Heart right ventricle (tissue), 16 donors: ENCODE data around the gene NUP98. TPM values are rescaled to one million over a fixed set of nuclear protein-coding genes. Genes with fewer than 3 reads are reported as not detected.
A peak's percentile ranks its signal among the peaks of the same experiment; 100 is the strongest.

Source experiments
- ATAC-seq, 8 donors: fragments of 200-7000 bp; cut with Tn5 transposase; one replicate each; pipeline ENCODE4 v1.9.1; 2020; ENCODE audit warnings: mild to moderate bottlenecking in 8 of 8, moderate library complexity in 8 of 8, moderate number of reproducible peaks in 1 of 8
- DNase-seq, 2 donors: peaks; one replicate each; pipeline ENCODE4 v3.0.0-alpha.2; 2020
- H3K27ac ChIP-seq, 10 donors: fragments of 200-600 bp; sonication (generic) in 2 of 10; one replicate each; pipeline versions ENCODE4 v1.5.0 to v1.8.0; 2020 to 2022; ENCODE audit warnings: mild to moderate bottlenecking in 3 of 10
- H3K27me3 ChIP-seq, 7 donors: fragments of 200-600 bp; one replicate each; pipeline ENCODE4 v1.8.0; 2021 to 2022; ENCODE audit warnings: mild to moderate bottlenecking in 2 of 7
- H3K36me3 ChIP-seq, 9 donors: fragments of 200-600 bp; sonication (generic) in 1 of 9; one replicate each; pipeline versions ENCODE4 v1.5.0 to v1.8.0; 2020 to 2022; ENCODE audit warnings: mild to moderate bottlenecking in 2 of 9
- H3K4me1 ChIP-seq, 9 donors: fragments of 200-600 bp; sonication (generic) in 1 of 9; one replicate each; pipeline versions ENCODE4 v1.5.0 to v1.8.0; 2020 to 2022; ENCODE audit warnings: mild to moderate bottlenecking in 4 of 9
- H3K4me3 ChIP-seq, 10 donors: fragments of 200-600 bp; sonication (generic) in 2 of 10; one replicate each; pipeline versions ENCODE4 v1.5.0 to v1.8.0; 2020 to 2022; ENCODE audit warnings: mild to moderate bottlenecking in 7 of 10, moderate library complexity in 2 of 10
- H3K9me3 ChIP-seq, 11 donors: fragments of 200-600 bp in 10 of 11; sonication (generic) in 2 of 11; one replicate each; pipeline versions ENCODE4 v1.5.0 to v1.8.0; 2013 to 2022; ENCODE audit warnings: mild to moderate bottlenecking in 2 of 11, control low read depth in 1 of 11, moderate library complexity in 1 of 11
- CTCF ChIP-seq, 9 donors: fragments of 200-600 bp; sonication (generic) in 2 of 9; IDR thresholded peaks; one replicate each; pipeline versions ENCODE4 v1.5.0 to v1.8.0; 2021 to 2022; ENCODE audit warnings: antibody characterized with exemption in 9 of 9, mild to moderate bottlenecking in 5 of 9, moderate library complexity in 1 of 9
- WGBS, 2 donors: extraction: QIAGEN DNeasy Blood & Tissue Kit; methylation state at CpG; one replicate each; pipeline ENCODE4 v1.1.7; 2013; ENCODE audit warnings: inconsistent platforms in 1 of 2; 5-methylcytosine and 5-hydroxymethylcytosine counted together
- intact Hi-C, 10 donors: fragments of 100-400 bp; cut with DNase I; formaldehyde crosslinking; loops; one replicate each; pipeline versions ENCODE4 v1.11.1 to v1.14.2; 2022
- polyA plus RNA-seq, 2 donors: library from polyadenylated mRNA; stranded (reverse); fragments of 200-250 nt; gene quantifications; one replicate each; pipeline ENCODE4 v1.2.3, GENCODE V29; 2013
- total RNA-seq, 10 donors: library from RNA; stranded (reverse); fragmentation: NEBNext Ultra II Directional in 3 of 10; extraction: Animal tissue kit (Norgen Biotek cat#: 25700) in 3 of 10; gene quantifications; one replicate each; pipeline versions ENCODE4 v1.2.1 to v1.2.4, GENCODE V29; 2021 to 2023
- donor health status: Arrhythmogenic right ventricular cardiomyopathy.
- donor health status: ischemic (EF 13 %, LVEDD 7.1; RV severe dilation, severe dysfunction).
- donor health status: healthy with polysubstance abuse.
- donor health status: DM: no; HTN: yes; CAD: no.
- donor health status: DM: no; HTN: no; CAD: no.
- donor health status: ischemic (EF 25% LVEDD 6.9; RV normal size, moderate dysfunction).
- donor health status: ischemic (EF 25% LVEDD 5.7; RV mildly dilated, moderate dysfunction).
- donor health status: healthy.
- donor health status: DM: yes; HTN: yes; CAD: no.
- donor health status: Ischemic cardiomyopathy.
- donor health status: ischemic (EF 35%, LVEDD 5.7; RV mildly dilated, moderate dysfunction).
- donor health status: nonischemic (EF 11% LVEDD 7.7; RV severe dilation, severe dysfunction).
- donor health status: DM: yes; HTN: yes; CAD: no.
- donor health status: PGD.
- donor health status: ischemic (EF 29% LVEDD 5.4; RV normal size, mild dysfunction).
- donor health status: nonischemic (EF 23%, LVEDD 6.1; RV moderate dilation, normal function).

The NUP98 gene
- total and polyA plus RNA-seq, 12 donors: 11.1 to 65.5 (median 46.0) TPM

- intact Hi-C loops: no loop called here
- TF ChIP-seq CTCF (IDR thresholded peaks at IDR 0.05): no peak
- DNase-seq (no peak), ATAC-seq (no peak)
- H3K4me1 ChIP-seq: peaks cover 4 to 57% (median 12%) of the 10 kb centered on the region in 9 donors
- peaks cover 0 to 61% (median 16%) of the 10 kb centered on the region in 9 donors for H3K36me3 ChIP-seq
- H3K4me3 ChIP-seq: no peak overlapping the region
- WGBS, 2 donors: 92% methylated on average over 3 of the region's 3 CpGs
- no peaks in the 10 kb centered on the region for H3K27me3 ChIP-seq
- no peaks in the 10 kb centered on the region for H3K9me3 ChIP-seq
- no peak overlapping the region for H3K27ac ChIP-seq
Measured at GRCh38 chr11:3826721-3827120, 29.4 kb upstream of the NUP98 start.

GRCh38 chr11:3825473-3826154 is 28.3 kb upstream of the NUP98 start:
- TF ChIP-seq CTCF (IDR thresholded peaks at IDR 0.05): no peak
- H3K4me3 ChIP-seq: no peak overlapping the region
- WGBS, 2 donors: 89 to 91% methylated on average over 8 of the region's 8 CpGs
- peak overlapping the region in 1 of 10 donors; percentile 36 for H3K27ac ChIP-seq
- intact Hi-C loops: no loop called here
- no peaks in the 10 kb centered on the region for H3K27me3 ChIP-seq
- DNase-seq (no peak), ATAC-seq (no peak)
- peaks cover 0 to 56% (median 16%) of the 10 kb centered on the region in 9 donors for H3K36me3 ChIP-seq
- H3K4me1 ChIP-seq: peaks cover 0 to 46% (median 1%) of the 10 kb centered on the region in 9 donors
- no peaks in the 10 kb centered on the region for H3K9me3 ChIP-seq

- Histone ChIP-seq H3K4me3 (no peak overlapping the region), H3K9me3 (no peaks in the 10 kb centered on the region), H3K27ac (peak overlapping the region in 1 of 10 donors; percentile 36), H3K27me3 (no peaks in the 10 kb centered on the region), H3K36me3 (peaks cover 0 to 49% (median 16%) of the 10 kb centered on the region in 9 donors), H3K4me1 (peaks cover 0 to 39% (median 0%) of the 10 kb centered on the region in 9 donors)
- intact Hi-C loops: no loop called here
- DNase-seq: peak; percentile 58 to 66
- peak in 7 of 8 donors; percentile 15 to 66 (median 54) for ATAC-seq
- 75 to 79% methylated on average over 18 of the region's 18 CpGs for WGBS, 2 donors
- peak; percentile 39 to 86 (median 55) for TF ChIP-seq CTCF (IDR thresholded peaks at IDR 0.05)
Measured at GRCh38 chr11:3824714-3825472, 27.5 kb upstream of the NUP98 start.

GRCh38 chr11:3823762-3824506 is 26.6 kb upstream of the NUP98 start:
- Histone ChIP-seq H3K27me3 (no peaks in the 10 kb centered on the region), H3K36me3 (peaks cover 0 to 40% (median 11%) of the 10 kb centered on the region in 9 donors), H3K27ac (peak overlapping the region in 1 of 10 donors; percentile 36), H3K4me3 (no peak overlapping the region), H3K4me1 (peaks cover 0 to 29% (median 0%) of the 10 kb centered on the region in 9 donors), H3K9me3 (no peaks in the 10 kb centered on the region)
- WGBS, 2 donors: 96 to 97% methylated on average over 30 of the region's 30 CpGs
- no peak for ATAC-seq
- intact Hi-C loops: no loop called here
- TF ChIP-seq CTCF (IDR thresholded peaks at IDR 0.05): no peak
- DNase-seq: no peak
